ENCODE data around the gene NCAPG. TPM values are rescaled to one million over a fixed set of nuclear protein-coding genes. Genes with fewer than 3 reads are reported as not detected.

NCAPG gene
- total and polyA plus RNA-seq, 10 of the 15 experiments (the other 5 are each of a cell fraction or from before 2014, with no cell fraction given): 17.3 to 93.9 (median 53.7) TPM

DNA sequence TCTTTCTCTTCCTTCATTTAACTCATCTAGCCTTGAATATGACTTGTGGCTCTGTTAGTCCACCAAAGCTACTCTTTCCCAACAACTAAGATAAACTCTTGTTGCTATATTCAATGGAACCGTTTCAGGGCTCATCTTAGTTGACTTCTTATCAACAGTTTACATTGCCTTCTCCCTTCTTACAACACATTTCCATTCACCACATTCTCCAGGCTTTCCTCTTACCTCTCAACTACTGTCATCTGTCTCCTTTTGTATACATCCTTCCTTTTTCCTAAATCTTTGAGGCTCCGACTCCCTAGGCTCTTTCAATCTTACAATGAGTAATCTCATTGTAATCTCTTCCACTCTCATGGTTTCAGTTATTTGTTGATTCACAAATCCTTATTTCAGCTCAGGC, 58.5 kb downstream of the NCAPG start:
- H3K9ac ChIP-seq (ENCODE audit: control insufficient read depth, insufficient read depth, low read length): no peak overlapping the region
- no peak overlapping the region for H3K27ac ChIP-seq (ENCODE audit: control insufficient read depth, insufficient read depth)
- H3K4me1 ChIP-seq (ENCODE audit: control insufficient read depth, insufficient read depth, low read length): no peaks in the 10 kb centered on the region
- H3K27me3 ChIP-seq (replicated peaks in 1 of 2; ENCODE audit: control insufficient read depth in 2 of 2, insufficient read depth in 2 of 2, low read length in 1 of 2): no peaks in the 10 kb centered on the region
- ATAC-seq: no peak
- ChIA-PET POLR2A (no interaction called here), RAD21 (ENCODE audit: unreplicated experiment) (no interaction called here), CTCF (interaction anchor here (1.1 to 1.9 kb wide), 2 partner anchors 13 to 52 kb away, joined by 3 to 5 read pairs; no protein-coding TSS in a partner anchor), SMC1A (ENCODE audit: uncharacterized antibody, unreplicated experiment) (interaction anchor here (1.6 kb wide), 1 partner anchor 25 kb away, joined by 4 read pairs; no protein-coding TSS in a partner anchor)
- H3K4me2 ChIP-seq (ENCODE audit: control insufficient read depth, insufficient read depth): no peak overlapping the region
- in situ Hi-C loops (cut with MboI) (no loop called here), intact Hi-C loops (cut with micrococcal nuclease; ENCODE audit: unreplicated experiment) (no loop called here)
- no peaks in the 10 kb centered on the region for H3K36me3 ChIP-seq (ENCODE audit: control insufficient read depth in 2 of 2, insufficient read depth in 2 of 2, low read length in 1 of 2)
- DNase-seq (ENCODE audit: low read depth, low spot score): no peak
- no peaks in the 10 kb centered on the region for H3K9me3 ChIP-seq (replicated peaks; ENCODE audit: control insufficient read depth, insufficient read depth, low read length)
- no peak overlapping the region for H2AFZ ChIP-seq (ENCODE audit: control insufficient read depth, low read depth, low read length)
- 100% methylated on average over 2 of the region's 2 CpGs for WGBS (ENCODE audit: insufficient coverage, insufficient replicate concordance, low lambda C conversion rate, missing lambda C conversion rate)
- H4K20me1 ChIP-seq (ENCODE audit: control insufficient read depth, insufficient read depth): no peaks in the 10 kb centered on the region
- H3K79me2 ChIP-seq (ENCODE audit: control insufficient read depth, insufficient read depth, low read length): no peaks in the 10 kb centered on the region
- FAIRE-seq: no peak
- no peak for TF ChIP-seq STAT1 (conservative IDR thresholded peaks at IDR 0.05)
- TF ChIP-seq, protein P1, sequence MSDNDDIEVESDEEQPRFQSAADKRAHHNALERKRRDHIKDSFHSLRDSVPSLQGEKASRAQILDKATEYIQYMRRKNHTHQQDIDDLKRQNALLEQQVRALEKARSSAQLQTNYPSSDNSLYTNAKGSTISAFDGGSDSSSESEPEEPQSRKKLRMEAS (IDR thresholded peaks at IDR 0.05; ENCODE audit: low read depth, low read length): no peak
- TF ChIP-seq JUNB (IDR thresholded peaks at IDR 0.05): no peak
- TF ChIP-seq MYB (IDR thresholded peaks at IDR 0.05; ENCODE audit: borderline replicate concordance, low read depth, low read length): no peak
- TF ChIP-seq CBX3 (IDR thresholded peaks at IDR 0.05; ENCODE audit: borderline replicate concordance, low read depth): no peak
- no peak for TF ChIP-seq RB1 (IDR thresholded peaks at IDR 0.05; ENCODE audit: borderline replicate concordance)
- no peak for TF ChIP-seq ZNF384 (IDR thresholded peaks at IDR 0.05; ENCODE audit: borderline replicate concordance, low read depth, low read length)
- TF ChIP-seq NFYB (IDR thresholded peaks at IDR 0.05; ENCODE audit: insufficient read depth, low read depth, low read length): no peak
- no peak for TF ChIP-seq NFIC (IDR thresholded peaks at IDR 0.05; ENCODE audit: low read depth, low read length)
- no peak for TF ChIP-seq CHD2 (IDR thresholded peaks at IDR 0.05; ENCODE audit: borderline replicate concordance, low read depth, low read length)
- no peak for TF ChIP-seq MTA2 (IDR thresholded peaks at IDR 0.05; ENCODE audit: low read depth)
- BruUV-seq (replicated peaks): no TSS peak
- no peak overlapping the region for H3K4me3 ChIP-seq

Measured in GM12878 (cell line).